ENCODE measurements around the gene CAMK1D.

The CAMK1D gene

DNA sequence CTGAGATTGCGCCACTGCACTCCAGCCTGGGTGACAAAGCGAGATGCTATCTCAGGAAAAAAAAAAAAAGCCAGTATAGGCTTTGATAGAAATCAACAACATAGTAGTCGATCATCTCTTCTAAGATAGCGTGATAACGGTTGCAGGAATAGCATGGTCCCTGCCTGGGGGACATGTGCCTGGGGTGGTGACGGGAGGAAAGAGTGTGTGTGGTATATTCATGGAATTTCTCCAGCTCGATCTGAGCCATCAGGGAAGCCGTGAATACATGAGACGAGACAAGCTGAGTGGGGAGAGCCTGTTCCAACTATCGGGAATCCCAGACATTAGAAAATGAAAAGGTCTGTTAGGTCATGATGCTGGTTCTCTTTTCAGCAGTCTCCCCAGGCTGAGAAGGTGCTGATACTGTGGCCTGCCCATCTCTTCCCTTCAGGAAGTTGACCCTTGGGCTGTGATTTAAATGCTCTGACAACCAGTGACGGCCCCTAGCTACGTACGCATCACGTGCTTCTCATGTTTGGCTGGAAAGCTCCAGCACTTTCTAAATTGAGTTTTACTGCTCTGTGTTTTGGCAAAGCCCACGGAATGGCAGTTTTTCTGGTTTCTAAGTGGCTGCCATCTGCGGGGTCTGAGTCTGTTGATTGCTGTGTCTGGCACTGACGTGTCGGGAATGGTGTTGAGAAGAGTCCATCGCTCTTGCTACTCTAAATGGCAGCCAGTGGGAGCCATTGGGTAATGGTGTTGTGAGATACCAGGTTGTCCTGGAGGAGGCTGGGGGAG lies 422.8 kb downstream of the CAMK1D start:
- no peak for DNase-seq (ENCODE audit: low read depth)
- TF ChIP-seq, protein P1, sequence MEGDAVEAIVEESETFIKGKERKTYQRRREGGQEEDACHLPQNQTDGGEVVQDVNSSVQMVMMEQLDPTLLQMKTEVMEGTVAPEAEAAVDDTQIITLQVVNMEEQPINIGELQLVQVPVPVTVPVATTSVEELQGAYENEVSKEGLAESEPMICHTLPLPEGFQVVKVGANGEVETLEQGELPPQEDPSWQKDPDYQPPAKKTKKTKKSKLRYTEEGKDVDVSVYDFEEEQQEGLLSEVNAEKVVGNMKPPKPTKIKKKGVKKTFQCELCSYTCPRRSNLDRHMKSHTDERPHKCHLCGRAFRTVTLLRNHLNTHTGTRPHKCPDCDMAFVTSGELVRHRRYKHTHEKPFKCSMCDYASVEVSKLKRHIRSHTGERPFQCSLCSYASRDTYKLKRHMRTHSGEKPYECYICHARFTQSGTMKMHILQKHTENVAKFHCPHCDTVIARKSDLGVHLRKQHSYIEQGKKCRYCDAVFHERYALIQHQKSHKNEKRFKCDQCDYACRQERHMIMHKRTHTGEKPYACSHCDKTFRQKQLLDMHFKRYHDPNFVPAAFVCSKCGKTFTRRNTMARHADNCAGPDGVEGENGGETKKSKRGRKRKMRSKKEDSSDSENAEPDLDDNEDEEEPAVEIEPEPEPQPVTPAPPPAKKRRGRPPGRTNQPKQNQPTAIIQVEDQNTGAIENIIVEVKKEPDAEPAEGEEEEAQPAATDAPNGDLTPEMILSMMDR (conservative IDR thresholded peaks at IDR 0.05; ENCODE audit: low read depth, low read length), result no peak
- no peak overlapping the region for H3K4me3 ChIP-seq (ENCODE audit: low read length)

DNA sequence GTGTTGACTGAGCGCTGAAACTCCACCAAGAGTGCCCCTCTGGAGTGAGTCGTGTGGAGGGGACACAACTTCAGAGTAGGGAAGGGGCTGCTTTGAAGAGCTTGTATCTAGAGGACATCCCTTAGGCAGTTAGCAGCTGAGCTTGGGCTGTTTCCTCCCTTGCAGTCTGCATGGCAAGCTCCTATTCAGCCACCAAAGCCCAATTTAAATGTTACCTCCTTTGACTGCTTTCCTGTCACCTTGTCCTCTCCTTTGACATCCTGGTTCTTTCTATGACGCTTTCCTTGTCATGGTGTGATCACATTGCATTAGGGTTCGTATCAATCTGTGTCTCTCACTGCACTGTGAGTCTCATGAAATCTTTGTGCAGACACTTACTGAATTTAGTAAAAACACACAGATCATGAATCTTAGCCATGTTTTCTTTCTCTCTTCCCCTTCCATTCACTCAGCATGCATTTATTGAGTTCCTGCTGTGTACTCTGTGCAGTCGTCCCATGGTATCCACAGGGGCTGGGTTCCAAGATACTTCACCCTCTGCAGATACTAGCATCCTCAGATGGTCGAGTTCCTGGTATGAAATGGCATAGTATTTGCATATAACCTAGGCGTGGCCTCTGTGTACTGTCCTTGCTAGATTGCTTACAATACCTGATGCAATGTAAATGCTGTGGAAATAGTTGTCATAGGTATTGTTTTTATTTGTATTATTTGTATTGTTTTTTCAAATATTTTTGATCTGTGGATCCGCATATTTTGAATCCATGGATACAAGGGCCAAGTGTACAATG lies 423.6 kb downstream of the CAMK1D start:
- TF ChIP-seq, protein P1 (conservative IDR thresholded peaks at IDR 0.05; ENCODE audit: low read depth, low read length), result no peak
- no peak for DNase-seq (ENCODE audit: low read depth)
- H3K4me3 ChIP-seq (ENCODE audit: low read length), result no peak overlapping the region

DNA sequence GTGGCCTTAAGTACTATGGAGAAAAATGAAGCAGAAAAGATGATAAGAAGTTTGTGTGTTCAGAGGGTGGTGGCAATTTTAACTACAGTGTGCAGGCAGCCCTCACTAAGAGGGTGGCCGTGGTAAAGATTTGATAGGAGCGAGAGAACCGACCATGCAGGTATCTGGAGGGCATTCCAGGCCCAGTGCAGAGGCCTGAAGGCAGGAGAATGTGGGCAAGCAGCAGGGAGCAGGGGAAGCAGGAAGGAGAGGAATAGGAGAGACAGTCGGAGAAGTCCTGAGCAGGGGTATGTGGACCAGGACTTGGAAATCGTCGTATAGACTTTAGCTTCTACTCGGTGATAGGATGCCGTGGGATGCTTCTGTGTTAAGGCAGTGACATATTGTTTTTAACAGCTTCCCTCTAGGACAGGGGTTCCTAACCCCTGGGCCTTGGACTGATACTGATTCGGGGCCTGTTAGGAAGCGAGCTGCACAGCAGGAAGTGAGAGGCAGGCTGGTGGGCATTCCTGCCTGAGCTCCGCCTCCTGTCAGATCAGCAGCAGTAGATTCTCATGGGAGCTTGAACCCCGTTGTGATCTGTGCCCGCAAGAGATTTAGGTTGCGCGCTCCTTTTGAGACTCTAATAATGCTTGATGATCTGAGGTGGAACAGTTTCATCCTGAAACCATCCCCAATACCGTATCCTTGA lies 425.0 kb downstream of the CAMK1D start:
- H3K4me3 ChIP-seq (ENCODE audit: low read length), result no peak overlapping the region
- TF ChIP-seq, protein P1 (conservative IDR thresholded peaks at IDR 0.05; ENCODE audit: low read depth, low read length), result no peak

DNA sequence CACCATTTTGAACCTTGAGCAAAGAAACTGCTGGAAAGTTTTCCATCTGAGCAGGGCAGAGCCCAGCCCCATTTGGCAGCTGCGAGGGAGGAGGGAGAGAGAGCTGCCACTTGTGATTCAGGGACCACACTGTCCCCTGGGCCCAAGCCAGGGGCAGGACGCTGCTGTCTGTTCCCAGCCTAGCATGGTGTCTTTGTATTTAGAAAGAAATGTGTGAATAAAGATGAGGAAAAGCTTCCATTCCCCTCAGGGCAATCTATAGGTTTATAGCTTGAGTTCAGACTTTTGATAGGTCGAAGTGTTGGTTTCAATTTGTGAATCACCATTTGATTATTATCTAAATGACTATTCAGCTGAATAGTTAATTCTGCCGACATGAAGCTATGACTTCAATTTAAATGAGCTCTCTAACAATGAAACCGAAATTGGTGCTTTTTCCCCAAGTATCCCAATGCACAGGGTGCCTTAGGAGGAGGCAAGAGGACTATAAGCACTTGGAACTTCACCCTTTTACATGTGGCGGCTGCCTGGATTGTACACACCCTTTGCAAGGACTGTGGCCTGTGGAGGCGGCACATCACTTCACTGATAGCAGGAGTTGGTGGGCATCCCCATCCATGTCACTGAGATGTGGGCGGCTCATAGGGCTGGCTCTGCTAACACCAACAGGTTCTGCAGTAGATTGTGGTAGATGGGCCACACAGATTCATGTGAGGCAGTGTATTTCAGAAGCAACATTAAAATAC lies 428.7 kb downstream of the CAMK1D start:
- no peak overlapping the region for H3K4me3 ChIP-seq (ENCODE audit: low read length)
- DNase-seq (ENCODE audit: low read depth), result no peak
- TF ChIP-seq, protein P1 (conservative IDR thresholded peaks at IDR 0.05; ENCODE audit: low read depth, low read length), result no peak

More for the DNA sequence above, 425.0 kb downstream of the CAMK1D start:
- DNase-seq (ENCODE audit: low read depth), result no peak

DNA sequence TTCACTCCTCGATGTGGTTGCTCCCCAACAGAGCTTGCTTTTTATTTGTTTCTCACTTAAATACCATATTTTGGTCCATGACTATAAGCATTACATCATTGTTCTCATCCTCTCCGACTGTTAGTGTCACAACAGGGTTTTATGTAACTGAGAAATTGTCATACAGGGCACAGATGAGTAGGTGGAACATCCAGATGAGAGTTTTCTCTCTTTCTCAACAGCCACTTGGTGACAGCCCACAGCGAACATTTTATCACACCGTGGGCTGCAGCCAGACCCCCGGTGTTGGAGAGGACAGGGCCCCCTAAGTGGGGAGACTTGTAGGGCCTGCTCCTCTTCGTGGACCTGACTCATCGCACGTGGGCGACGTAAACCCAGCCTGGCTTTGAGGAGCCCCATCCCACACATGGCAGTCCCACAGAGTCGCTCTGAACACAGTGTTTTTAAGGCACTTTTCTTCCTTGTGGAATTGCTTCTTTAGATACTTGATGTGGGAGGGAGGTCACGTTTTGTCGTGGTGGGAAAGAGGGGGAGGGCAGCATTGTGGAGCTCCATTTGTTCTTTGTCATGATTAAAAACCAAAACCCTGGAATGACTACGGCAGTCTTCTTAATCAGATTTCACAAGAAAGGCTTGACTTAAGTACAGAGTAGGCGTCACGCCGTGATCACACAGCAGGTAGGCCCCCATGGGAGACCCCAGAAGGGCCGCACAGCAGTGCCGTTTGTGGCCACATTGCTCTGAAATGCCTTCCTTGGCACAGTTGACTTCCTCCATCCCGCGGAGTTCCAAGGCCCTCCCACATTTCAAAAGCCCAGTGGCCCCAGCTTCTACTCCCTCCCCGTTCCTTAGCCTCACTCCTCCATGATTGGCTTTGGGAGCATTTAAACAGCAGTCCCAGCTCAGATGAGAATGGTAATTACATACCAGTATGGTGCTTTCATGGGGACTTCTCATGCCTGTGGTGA lies 431.6 kb downstream of the CAMK1D start:
- no peak for DNase-seq (ENCODE audit: low read depth)
- TF ChIP-seq, protein P1 (conservative IDR thresholded peaks at IDR 0.05; ENCODE audit: low read depth, low read length), result no peak
- no peak overlapping the region for H3K4me3 ChIP-seq (ENCODE audit: low read length)

DNA sequence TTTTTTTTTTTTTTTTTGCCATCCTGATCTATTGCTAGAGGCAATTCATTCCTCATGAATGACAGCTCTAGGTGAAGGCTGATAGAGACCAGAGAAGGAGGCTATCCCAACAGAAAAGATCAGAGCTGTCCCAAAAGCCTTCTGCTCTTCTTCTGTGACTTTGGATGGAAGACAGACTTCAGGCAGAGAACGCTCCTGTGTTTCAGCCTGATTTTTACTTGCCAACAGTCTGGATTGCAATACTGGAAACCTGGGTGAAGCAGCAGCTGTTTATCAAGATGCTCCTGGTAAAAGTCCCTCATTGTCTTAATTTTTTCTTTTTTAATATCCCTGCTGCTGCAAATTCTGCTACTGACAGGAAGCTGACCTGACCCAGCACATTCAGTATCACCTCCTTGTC lies 432.6 kb downstream of the CAMK1D start:
- no peak overlapping the region for H3K4me3 ChIP-seq (ENCODE audit: low read length)
- DNase-seq (ENCODE audit: low read depth), result no peak
- TF ChIP-seq, protein P1 (conservative IDR thresholded peaks at IDR 0.05; ENCODE audit: low read depth, low read length), result no peak
